Pons (tissue), 1 donor: Measurements from ENCODE around the gene C9orf40.

Experiments used
- DNase-seq: peaks from one replicate; pipeline ENCODE4 v3.0.0-alpha.2; 2016; ENCODE audit warnings: low spot score

C9orf40 gene, protein sequence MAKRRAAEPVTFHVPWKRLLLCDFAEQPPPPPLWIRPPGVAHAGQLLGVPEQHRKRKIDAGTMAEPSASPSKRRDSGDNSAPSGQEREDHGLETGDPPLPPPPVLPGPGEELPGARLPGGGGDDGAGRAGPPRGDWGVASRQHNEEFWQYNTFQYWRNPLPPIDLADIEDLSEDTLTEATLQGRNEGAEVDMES

DNA sequence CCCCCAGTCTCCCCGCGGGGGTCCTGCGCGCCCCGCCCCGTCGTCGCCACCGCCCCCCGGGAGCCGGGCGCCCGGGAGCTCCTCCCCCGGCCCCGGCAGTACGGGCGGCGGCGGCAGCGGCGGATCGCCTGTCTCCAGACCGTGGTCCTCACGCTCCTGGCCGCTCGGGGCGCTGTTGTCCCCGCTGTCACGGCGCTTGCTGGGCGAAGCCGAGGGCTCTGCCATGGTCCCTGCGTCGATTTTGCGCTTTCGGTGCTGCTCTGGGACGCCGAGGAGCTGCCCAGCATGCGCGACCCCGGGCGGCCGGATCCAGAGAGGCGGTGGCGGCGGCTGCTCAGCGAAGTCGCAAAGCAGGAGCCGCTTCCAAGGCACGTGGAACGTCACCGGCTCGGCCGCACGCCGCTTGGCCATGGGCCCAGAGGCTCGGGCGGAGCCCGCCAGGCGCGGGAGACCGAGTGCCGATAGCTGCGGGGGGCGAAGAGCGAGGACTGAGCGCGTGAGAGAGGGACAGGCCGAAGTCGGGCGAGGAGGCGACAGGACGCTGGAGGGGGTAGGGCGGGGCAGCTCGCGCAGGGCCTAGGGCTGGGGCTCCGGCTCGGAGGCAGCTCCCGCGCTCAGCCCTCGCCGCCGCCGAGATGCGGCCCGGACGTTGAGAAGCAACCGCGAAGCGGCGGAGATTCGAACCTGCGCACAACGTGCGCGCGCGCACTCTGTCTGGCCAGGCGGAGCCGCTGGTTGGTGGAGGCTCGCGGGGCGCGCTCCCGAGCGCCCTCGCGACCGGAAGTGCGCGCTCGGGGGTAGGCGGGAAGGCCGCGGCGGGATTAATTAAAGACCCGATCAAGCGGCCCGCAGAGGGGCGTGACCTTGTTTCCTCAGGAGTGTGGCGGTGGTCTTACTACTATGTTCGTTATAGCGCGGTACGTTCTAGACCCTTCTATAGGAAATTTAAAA, at the start of gene C9orf40:
C9orf40 (minus strand) TSS at position 712 of the 951 bp plus-strand sequence; CDS start at position 411, 301 bp downstream.
- peak; percentile 74 for DNase-seq

DNA sequence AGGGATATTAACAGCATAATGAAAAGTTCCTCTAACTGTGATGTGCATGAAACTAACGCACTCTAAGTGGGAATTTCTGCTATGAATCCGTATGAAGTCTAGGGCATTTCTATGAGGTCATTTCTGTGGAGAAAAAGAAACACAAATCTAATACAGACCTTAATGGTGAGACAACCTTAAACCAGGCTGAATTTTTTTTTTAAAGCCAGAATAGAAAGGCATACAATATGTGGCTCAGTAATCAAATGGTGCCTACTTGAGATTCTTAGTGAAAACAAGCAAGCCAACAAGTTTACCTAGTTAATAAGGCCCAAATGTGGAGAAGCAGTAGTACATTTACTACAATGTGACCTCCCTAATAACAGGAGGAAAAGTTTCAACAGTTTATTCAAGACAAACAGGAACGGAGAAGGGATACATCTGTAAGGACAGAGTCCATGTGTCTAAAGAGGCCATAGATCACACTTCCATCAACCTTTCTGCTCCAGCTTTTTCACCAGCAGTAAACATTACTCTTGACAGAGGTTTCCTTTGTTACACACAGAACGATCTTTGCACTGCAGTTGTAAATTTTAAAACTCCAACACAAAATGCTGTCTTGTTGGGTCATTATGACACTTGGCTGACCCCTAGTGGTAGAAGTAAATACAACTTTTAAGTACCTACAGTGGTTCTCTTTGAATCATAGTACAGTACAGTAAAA, 49.2 kb upstream of the C9orf40 start:
- DNase-seq, result peak; percentile 97

DNA sequence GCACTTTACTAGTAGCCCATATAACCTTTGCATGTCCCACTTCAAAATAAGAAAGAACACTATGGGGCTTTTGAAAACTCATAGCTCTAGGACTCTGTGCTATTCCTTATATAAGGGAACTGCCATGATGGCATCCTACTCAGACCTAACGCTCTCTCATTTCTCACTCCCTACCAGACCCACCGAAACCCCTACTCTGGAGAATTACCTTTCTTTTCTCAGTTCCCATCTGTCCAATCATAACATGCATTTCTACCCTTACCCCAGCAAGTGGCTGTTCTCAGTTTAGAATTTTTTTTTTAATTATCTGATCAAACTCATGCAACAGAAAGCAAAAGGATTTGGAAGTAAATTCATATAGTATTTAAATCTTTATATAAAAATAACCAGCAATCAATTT, 48.1 kb upstream of the C9orf40 start:
- no peak for DNase-seq

DNA sequence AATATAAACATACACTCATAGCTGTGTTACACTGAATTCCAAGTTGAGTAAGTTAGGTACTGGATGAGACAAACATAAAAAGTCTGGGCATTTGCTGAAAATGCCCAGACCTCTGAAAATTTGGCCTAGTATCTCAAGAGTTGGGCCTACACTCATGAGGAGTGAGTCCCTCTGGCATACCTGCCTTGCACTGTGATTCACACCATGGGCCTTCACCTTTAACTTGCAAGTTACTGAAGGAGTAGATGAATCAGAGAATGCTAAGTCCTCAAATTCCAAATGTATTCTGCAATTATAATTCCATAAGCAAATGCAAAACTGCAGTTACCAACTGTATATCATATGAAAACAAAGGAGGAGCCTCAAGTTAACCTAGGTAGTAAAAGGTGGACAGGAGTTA, 32.3 kb upstream of the C9orf40 start:
- no peak for DNase-seq

DNA sequence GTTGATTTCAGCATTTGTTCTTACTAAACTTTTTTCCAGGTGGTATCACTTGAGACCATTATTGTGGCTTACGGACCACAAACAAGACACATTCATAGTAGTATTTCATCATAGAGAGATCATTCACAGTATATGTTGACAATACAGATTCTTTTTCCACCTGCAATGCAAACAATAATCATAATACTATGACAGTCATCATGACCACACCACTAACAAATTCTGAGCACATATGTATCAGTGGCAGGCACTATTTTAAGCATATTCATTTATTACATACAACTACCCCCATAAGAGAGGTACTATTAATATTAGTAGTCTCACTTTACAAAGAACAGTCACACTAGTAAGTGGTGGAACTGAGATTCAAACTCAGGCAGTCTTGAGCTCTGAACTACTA, 31.0 kb upstream of the C9orf40 start:
- DNase-seq, result no peak

DNA sequence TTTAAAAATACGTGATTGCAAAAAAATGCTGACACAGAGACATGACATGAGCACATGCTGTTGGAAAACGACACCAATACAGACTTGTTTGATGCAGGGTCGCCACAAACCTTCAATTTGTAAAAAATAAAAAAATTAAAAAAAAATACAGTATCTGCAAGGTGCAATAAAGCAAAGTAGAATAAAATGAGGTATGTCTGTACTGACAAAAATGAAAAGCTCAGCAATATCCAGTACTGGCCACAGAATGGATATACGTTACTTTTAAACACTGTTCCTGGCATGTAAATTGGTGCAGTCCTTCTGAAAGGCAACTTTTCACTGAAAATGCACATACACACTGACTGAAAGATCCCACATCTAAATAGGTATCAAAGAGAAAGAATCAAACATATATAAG, 27.1 kb upstream of the C9orf40 start:
- no peak for DNase-seq

DNA sequence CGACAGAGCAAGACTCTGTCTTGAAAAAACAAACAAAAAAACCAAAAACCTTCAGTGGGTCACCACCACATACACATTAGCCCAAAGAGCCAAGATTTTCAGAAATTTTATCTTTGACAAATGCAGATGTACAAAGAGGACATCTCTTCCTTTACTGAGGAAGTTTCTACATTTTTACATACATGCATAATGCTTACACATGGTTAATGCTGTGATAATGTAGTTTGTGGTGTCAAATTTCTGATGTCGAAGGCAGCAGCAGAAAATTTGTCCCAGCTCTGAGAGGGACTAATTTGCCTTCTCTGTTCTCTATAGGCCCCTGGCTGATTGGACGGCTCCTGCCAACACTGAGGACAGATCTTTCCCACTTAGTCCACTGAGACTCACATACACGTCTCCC, 24.6 kb upstream of the C9orf40 start:
- DNase-seq, result no peak

DNA sequence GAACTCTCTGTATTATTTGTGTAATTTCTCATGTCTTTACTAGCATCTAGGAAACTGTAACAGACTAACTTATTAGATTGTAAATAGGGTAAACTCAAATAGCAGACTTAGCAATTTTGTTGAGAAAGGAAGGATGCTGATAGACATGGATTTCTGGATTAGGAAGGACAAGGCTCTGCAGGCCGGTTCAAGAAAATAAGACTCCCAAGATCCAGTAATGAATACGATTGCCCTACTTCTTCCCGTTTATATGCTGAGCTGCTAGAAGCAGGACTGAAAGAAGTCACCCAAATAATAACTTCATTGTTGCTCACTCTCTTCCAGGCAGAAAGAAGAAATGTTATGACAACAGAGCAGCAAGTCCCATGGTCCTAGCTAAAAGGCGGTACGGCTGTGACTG, 22.8 kb upstream of the C9orf40 start:
- no peak for DNase-seq

DNA sequence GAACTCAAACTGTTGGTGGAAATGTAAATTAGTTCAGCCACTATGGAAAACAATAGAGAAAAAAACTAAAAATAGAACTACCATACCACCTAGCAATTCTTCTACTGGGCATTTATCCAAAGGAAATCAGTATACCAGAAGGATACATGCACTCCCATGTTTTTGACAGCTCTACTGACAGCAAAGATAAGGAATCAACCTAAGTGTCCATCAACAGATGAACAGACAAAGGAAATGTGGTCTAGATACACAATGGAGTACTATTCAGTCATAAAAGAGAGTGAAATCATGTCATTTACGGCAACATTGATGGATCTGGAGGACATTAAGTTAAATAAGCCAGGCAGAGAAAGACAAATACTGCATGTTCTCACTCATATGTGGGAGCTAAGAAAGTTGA, 21.8 kb upstream of the C9orf40 start:
- DNase-seq, result no peak

DNA sequence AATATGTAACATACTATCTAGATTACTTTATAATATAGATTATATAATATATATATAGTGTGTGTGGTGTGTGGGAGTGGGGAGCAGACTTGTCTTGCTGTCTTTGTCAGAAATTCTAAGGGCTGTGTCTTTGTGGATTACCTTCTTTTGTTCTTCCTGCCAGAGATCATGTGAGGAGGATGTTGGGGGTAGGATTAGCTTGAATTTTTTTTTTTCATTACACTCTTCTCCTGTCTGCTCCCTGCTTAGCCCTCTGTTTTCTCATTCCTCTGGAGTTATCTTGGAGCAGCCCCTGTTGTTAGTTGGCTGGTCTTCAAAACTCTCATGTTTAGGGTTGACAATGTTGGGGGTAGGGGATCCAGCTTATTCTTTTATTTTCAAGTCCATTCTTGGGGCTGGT, 21.0 kb upstream of the C9orf40 start:
- no peak for DNase-seq

DNA sequence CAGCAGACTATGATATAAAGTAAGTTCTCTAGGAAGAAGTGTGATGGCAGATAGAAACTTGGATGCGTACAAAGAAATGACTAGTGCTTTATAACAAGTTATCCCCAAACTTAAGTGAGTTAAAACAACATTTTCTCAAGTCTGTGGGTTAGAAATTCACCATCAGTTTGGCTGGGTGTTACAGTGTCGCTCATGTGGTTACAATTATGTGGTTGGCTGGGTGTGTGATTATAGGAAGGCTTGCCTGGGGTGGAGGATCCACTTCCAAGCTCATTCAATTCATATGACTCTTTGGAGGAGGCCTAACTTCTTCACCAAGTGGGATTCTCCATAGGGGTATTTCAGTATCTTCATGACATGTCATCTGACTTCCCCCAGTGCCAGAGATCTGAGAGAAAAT, 10.3 kb upstream of the C9orf40 start:
- DNase-seq, result no peak

DNA sequence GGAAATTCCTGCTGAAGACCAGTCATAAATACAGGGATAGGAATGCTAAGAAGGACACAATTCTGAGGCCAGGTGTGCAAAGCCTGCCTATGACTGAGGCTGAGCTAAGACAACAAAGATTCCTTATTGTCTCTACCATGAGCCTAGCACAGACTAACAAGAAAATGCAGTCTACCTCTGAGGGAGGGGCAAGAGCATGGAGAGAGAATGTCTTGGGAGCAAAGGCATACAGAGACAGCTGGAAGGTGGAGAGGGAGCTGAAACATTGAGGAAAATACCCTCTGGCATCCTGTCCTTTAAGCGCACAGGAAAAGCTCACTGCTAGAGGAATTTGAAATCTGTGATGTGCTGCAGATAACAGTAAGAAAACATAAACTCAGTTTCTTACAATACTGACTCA, 8.8 kb upstream of the C9orf40 start:
- no peak for DNase-seq

DNA sequence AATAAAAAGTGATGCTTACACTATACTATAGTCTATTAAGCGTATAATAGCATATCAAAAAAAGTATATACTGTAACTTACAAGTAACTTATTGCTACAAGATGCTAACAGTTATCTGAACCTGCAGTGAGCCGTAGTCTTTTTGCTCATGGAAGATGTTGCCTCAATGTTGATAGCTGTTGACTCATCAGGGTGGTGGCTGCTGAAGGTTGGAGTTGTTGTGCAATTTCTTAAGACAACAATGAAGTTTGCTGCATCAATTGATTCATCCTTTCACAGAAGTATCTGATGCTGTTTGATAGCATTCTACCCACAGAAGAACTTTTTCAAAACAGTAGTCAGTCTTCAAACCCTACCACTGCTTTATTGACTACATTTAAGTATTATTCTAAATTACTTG, 7.8 kb upstream of the C9orf40 start:
- DNase-seq, result no peak

DNA sequence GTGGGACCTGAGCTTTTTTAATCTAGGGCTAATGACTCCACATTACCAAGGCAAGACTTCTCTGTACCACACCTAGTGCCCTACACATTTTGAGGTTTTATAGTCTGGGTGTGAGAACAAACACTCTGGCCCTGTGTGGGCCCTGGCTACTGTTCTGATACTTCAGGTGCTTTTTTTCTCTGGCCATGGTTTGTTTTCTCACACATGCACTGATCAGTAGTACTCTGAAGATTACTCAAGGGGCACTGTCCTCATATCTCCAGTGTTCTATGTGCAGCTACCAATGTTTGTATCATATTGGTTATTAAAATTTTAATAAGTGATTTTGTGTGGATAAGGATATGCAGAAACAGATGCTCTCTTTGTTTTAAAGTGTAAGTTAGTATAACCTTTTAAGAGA, 5.9 kb upstream of the C9orf40 start:
- no peak for DNase-seq

DNA sequence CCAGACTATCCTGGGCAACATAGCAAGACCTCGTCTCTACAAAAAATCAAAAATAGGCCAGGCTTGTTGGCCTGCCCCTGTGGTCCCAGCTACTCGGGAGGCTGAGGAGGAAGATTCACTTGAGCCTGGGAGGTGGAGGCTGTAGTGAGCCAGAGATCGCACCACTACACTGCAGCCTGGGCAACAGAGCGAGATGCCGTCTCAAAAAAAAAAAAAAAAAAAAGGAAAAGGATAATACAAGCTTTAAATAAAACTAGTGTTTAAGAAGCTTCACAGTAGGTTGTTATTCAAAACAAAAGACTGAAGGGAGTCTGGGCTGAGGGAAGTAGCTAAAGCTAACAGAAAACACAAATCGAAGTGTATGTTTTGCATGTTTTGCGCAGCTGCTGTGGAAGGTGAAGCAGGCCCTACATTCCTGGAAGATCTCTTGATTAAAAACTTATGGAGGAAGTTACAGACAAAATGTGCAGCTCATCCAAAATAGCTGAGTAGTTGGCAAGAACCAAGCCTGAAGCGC, 581 bp upstream of the C9orf40 start:
- DNase-seq, result peak; percentile 31

DNA sequence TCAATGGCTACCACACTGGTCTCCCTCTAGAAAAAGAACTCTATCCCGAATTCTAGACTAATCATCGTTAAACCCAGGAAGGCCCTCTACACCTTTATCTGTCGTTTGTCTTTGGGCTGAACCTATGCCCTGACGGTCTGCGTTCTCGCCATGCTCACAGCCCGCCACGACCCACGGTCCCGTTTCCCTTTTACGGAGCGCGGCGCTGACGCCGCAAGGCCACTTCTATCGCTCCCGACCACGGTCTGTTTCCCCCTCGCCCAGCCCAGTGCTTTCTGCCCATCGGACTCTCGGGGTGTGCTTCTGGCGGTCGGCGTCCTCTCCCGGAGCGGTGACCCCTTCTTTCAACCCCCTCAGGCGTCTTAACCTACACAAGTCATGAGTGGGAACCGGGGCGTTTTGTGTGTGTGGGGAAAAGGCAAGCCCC, 974 bp downstream of the C9orf40 start:
- peak; percentile 20 for DNase-seq

DNA sequence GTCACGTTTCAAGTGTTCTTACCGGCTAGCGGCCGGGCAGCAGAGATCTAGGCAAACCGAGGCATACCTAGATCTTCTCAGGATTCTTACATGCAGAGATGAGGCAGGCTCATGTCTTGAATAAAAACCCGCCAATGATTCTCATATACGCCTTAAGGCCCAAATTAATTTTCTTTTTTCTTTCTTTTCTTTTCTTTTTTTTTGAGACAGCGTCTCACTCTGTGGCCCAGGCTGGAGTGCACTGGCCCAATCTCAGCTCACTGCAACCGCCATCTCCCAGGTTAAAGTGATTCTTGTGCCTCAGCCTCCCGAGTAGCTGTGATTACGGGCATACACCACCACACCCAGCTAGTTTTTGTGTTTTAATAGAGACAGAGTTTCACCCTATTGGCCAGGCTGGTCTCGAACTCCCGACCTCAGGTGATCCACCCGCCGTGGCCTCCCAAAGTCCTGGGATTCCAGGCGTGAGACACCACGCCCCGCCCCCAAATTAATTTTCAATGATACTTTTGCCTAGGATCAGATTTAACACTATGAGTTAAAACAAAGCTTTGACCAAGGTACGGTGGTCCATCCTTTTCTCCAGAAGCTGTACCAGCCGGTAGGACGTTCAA, 1.5 kb downstream of the C9orf40 start:
- no peak for DNase-seq

DNA sequence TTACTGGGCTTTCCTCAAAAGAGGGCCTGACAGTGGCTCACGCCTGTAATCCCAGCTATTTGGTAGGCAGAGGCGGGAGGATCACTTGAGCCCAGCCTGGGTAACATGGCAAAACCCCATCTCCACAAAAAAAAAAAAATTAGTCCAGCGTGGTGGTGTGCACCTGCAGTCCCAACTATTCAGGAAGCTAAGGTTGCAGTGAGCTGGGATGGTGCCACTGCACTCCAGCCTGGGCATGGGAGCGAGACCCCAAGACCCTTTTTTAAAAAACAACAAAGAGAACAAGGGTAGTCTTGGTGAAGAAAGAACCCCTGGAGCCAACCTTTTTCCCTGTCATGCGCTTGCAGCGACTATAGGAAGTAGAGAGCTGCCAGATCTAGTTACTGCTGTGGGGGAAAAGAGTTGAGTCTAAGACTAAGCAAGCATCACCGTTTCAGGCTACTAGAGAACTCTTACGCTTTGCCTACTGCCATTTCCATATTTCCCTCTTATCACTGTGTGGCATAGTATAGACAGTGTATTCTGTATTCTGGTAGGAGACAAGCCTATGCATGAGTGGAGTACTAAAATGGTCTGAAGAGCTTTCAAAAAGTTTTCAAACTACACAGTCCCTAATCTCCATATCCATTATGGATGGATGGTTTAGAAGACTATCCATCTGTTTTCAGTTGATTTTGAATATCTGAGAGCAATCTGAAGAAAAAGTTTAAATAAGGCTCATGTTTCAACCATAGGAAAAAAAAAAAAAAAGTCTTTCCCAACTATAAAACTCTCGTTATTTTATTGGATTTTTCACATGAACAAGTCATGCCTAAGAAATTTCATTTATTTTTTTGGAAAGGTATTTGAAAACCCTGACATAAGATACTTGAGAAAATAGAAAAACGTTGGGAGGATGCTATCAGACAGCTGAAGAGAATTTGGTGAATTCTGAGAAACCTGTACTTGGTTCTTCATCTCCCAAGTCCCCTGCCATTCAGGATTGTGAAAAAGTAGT, 2.6 kb downstream of the C9orf40 start:
- DNase-seq, result no peak

DNA sequence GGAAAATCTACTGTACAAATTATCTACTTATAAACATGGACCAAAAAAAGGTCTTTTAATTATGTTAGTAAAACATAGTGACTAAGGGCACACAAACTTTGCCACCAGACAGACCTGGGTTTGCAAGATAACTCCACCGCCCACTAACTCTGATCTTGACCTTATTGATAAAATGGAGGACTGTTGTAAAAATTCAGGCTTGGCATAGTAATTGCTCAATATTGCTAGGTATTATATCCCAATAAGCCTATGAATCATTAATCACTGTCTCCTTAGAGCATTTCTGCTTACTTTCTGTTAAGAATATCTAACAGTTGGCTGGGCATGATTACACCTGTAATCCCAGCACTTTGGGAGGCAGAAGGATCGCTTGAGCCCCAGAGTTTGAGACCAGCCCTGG, 3.8 kb downstream of the C9orf40 start:
- DNase-seq, result no peak

DNA sequence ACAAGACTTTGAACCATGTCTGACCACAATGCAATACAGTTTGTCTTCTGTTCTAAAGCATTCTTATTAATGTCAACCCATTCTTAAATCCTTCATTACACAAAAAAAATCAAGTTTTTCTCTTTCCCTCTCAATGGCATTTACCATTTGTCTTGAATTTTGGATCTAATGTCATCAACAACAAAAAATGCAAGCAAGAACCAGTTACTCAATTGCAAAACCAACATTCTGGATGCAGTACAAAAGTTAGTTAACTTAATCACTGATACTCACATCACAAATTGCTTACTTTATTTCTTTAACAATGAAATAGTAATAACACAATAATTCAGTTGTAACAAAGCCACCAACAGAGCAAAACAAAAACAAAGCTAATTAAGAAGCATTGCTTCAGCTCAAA, 6.0 kb downstream of the C9orf40 start:
- DNase-seq, result no peak

DNA sequence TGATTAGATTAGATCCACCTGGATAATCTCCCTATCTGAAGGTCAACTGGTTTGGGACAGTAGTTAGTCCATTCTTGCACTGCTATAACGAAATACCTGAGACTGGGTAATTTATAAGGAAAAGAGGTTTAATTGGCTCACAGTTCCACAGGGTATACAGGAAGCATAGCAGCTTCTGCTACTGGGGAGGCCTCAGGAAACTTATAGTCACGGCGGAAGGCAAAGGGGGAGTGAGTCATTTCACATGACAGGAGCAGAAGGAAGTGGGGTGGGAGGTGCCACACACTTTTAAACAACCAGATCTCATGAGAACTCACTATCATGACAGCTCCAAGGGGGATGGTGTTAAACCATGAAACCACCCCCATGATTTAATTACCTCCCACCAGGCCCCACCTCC, 9.9 kb downstream of the C9orf40 start:
- DNase-seq, result no peak
